ENCODE data around the gene CNTNAP2.
"Not testable (repeated sequence)": the region's sequence is repeated elsewhere in the genome, so short reads cannot be mapped to it uniquely, and the experiment has no call there.

Gene CNTNAP2

GRCh38 chr7:148457310-148457921 is 2340.8 kb downstream of the CNTNAP2 start:
- no peak for TF ChIP-seq CTCF (IDR thresholded peaks at IDR 0.05; ENCODE audit: low read depth, low read length)
- in situ Hi-C loops (cut with HindIII; ENCODE audit: low sequenced_read_pairs): no loop called here
- no peak for DNase-seq (ENCODE audit: low read depth, low spot score)
- H3K4me3 ChIP-seq (ENCODE audit: low read depth, low read length): no peak overlapping the region

GRCh38 chr7:148458263-148458662 is 2341.7 kb downstream of the CNTNAP2 start:
- H3K4me3 ChIP-seq (ENCODE audit: low read depth, low read length): no peak overlapping the region
- in situ Hi-C loops (cut with HindIII; ENCODE audit: low sequenced_read_pairs): no loop called here
- TF ChIP-seq CTCF (IDR thresholded peaks at IDR 0.05; ENCODE audit: low read depth, low read length): no peak

GRCh38 chr7:148461392-148462179 is 2345.0 kb downstream of the CNTNAP2 start:
- DNase-seq (ENCODE audit: low read depth, low spot score): no peak
- in situ Hi-C loops (cut with HindIII; ENCODE audit: low sequenced_read_pairs): no loop called here
- H3K4me3 ChIP-seq (ENCODE audit: low read depth, low read length): no peak overlapping the region
- TF ChIP-seq CTCF (IDR thresholded peaks at IDR 0.05; ENCODE audit: low read depth, low read length): no peak

More at GRCh38 chr7:148458263-148458662, 2341.7 kb downstream of the CNTNAP2 start:
- no peak for DNase-seq (ENCODE audit: low read depth, low spot score)

GRCh38 chr7:148462774-148463173 is 2346.2 kb downstream of the CNTNAP2 start:
- DNase-seq (ENCODE audit: low read depth, low spot score); H3K4me3 ChIP-seq (ENCODE audit: low read depth, low read length); in situ Hi-C loops (cut with HindIII; ENCODE audit: low sequenced_read_pairs): not testable (repeated sequence)

GRCh38 chr7:148463210-148463609 is 2346.6 kb downstream of the CNTNAP2 start:
- no peak overlapping the region for H3K4me3 ChIP-seq (ENCODE audit: low read depth, low read length)
- no peak for DNase-seq (ENCODE audit: low read depth, low spot score)
- in situ Hi-C loops (cut with HindIII; ENCODE audit: low sequenced_read_pairs): no loop called here
- no peak for TF ChIP-seq CTCF (IDR thresholded peaks at IDR 0.05; ENCODE audit: low read depth, low read length)

GRCh38 chr7:148464947-148465346 is 2348.3 kb downstream of the CNTNAP2 start:
- H3K4me3 ChIP-seq (ENCODE audit: low read depth, low read length): no peak overlapping the region
- TF ChIP-seq CTCF (IDR thresholded peaks at IDR 0.05; ENCODE audit: low read depth, low read length): no peak
- in situ Hi-C loops (cut with HindIII; ENCODE audit: low sequenced_read_pairs): no loop called here
- no peak for DNase-seq (ENCODE audit: low read depth, low spot score)

- in situ Hi-C loops (cut with HindIII; ENCODE audit: low sequenced_read_pairs); H3K4me3 ChIP-seq (ENCODE audit: low read depth, low read length); DNase-seq (ENCODE audit: low read depth, low spot score): not testable (repeated sequence)
Observed at GRCh38 chr7:148465441-148465840, 2348.8 kb downstream of the CNTNAP2 start.

Data from astrocyte of the spinal cord (primary cell).